Epithelial cell of prostate (primary cell): ENCODE data around the gene ITSN1.
"Not testable (repeated sequence)": the region's sequence is repeated elsewhere in the genome, so short reads cannot be mapped to it uniquely, and the experiment has no call there.

Experiments
- DNase-seq: peaks from one replicate; pipeline ENCODE4 v3.0.0-alpha.2; 2011; ENCODE audit warnings: low read depth, low spot score
- H3K27ac ChIP-seq: fragments of 450-650 bp; 2 replicates; pipeline ENCODE4 v1.5.1; 2017; ENCODE audit warnings: mild to moderate bottlenecking

The ITSN1 gene

GRCh38 chr21:33901412-33902288, 259.3 kb downstream of the ITSN1 start:
- DNase-seq: peak; percentile 22
- H3K27ac ChIP-seq: no peak overlapping the region

GRCh38 chr21:33902349-33902748, 260.0 kb downstream of the ITSN1 start:
- DNase-seq: no peak
- no peak overlapping the region for H3K27ac ChIP-seq

GRCh38 chr21:33904041-33904440, 261.7 kb downstream of the ITSN1 start:
- no peak for DNase-seq
- H3K27ac ChIP-seq: no peak overlapping the region

- DNase-seq: no peak
- no peak overlapping the region for H3K27ac ChIP-seq
Measured at GRCh38 chr21:33908760-33909159, 266.5 kb downstream of the ITSN1 start.

- DNase-seq: no peak
- no peak overlapping the region for H3K27ac ChIP-seq
Measured at GRCh38 chr21:33909756-33910155, 267.5 kb downstream of the ITSN1 start.

GRCh38 chr21:33914188-33914587, 271.9 kb downstream of the ITSN1 start:
- no peak for DNase-seq
- H3K27ac ChIP-seq: peak overlapping the region; percentile 35

- peak within 1 kb of the TSS; percentile 35 for H3K27ac ChIP-seq
- peak; percentile 89 for DNase-seq
Measured at GRCh38 chr21:33915368-33916199, 273.3 kb downstream of the ITSN1 start, which contains the start of gene ATP5PO. ATP5PO (minus strand) TSS chr21:33915804; CDS start chr21:33915763, 41 bp downstream.

GRCh38 chr21:33916200-33916567, 273.9 kb downstream of the ITSN1 start:
- DNase-seq: no peak
- no peak overlapping the region for H3K27ac ChIP-seq

- DNase-seq: no peak
- H3K27ac ChIP-seq: no peak overlapping the region
Measured at GRCh38 chr21:33917421-33917820, 275.1 kb downstream of the ITSN1 start.

GRCh38 chr21:33924079-33924765, 281.9 kb downstream of the ITSN1 start:
- DNase-seq: peak; percentile 16

GRCh38 chr21:33924766-33925100, 282.4 kb downstream of the ITSN1 start:
- DNase-seq: no peak
- H3K27ac ChIP-seq: no peak overlapping the region

More at GRCh38 chr21:33924079-33924765, 281.9 kb downstream of the ITSN1 start:
- no peak overlapping the region for H3K27ac ChIP-seq

GRCh38 chr21:33926248-33926647, 283.9 kb downstream of the ITSN1 start:
- not testable (repeated sequence) for H3K27ac ChIP-seq, DNase-seq

- DNase-seq: not testable (repeated sequence)
- peak overlapping the region; percentile 87 for H3K27ac ChIP-seq
Measured at GRCh38 chr21:33931052-33931798, 288.9 kb downstream of the ITSN1 start.

GRCh38 chr21:33931799-33932390, 289.6 kb downstream of the ITSN1 start:
- DNase-seq: no peak
- peak overlapping the region; percentile 87 for H3K27ac ChIP-seq

GRCh38 chr21:33932731-33933130, 290.4 kb downstream of the ITSN1 start:
- no peak overlapping the region for H3K27ac ChIP-seq

GRCh38 chr21:33936301-33937038, 294.2 kb downstream of the ITSN1 start:
- DNase-seq: no peak
- no peak overlapping the region for H3K27ac ChIP-seq

More at GRCh38 chr21:33932731-33933130, 290.4 kb downstream of the ITSN1 start:
- no peak for DNase-seq

- no peak for DNase-seq
- H3K27ac ChIP-seq: no peak overlapping the region
Measured at GRCh38 chr21:33937146-33937545, 294.8 kb downstream of the ITSN1 start.

GRCh38 chr21:33937931-33938339, 295.6 kb downstream of the ITSN1 start:
- no peak for DNase-seq
- no peak overlapping the region for H3K27ac ChIP-seq

GRCh38 chr21:33938381-33938780, 296.1 kb downstream of the ITSN1 start:
- DNase-seq: no peak
- no peak overlapping the region for H3K27ac ChIP-seq
